ENCODE results near the gene SND1.

The SND1 gene

GRCh38 chr7:127884066-127884559 is 232.1 kb downstream of the SND1 start:
- in situ Hi-C loops (cut with MboI; ENCODE audit: low sequenced_read_pairs): no loop called here

- in situ Hi-C loops (cut with MboI; ENCODE audit: low sequenced_read_pairs): no loop called here
These were observed 233.3 kb downstream of the SND1 start for GRCh38 chr7:127885222-127885772.

- in situ Hi-C loops (cut with MboI; ENCODE audit: low sequenced_read_pairs): no loop called here
These were observed 233.8 kb downstream of the SND1 start for GRCh38 chr7:127885843-127886242.

- in situ Hi-C loops (cut with MboI; ENCODE audit: low sequenced_read_pairs): no loop called here
These were observed 234.3 kb downstream of the SND1 start for GRCh38 chr7:127886248-127886647.

- in situ Hi-C loops (cut with MboI; ENCODE audit: low sequenced_read_pairs): no loop called here
These were observed 235.1 kb downstream of the SND1 start for GRCh38 chr7:127887096-127887495.

GRCh38 chr7:127887631-127888030 is 235.6 kb downstream of the SND1 start:
- in situ Hi-C loops (cut with MboI; ENCODE audit: low sequenced_read_pairs): no loop called here

GRCh38 chr7:127888411-127888810 is 236.4 kb downstream of the SND1 start:
- in situ Hi-C loops (cut with MboI; ENCODE audit: low sequenced_read_pairs): no loop called here

- in situ Hi-C loops (cut with MboI; ENCODE audit: low sequenced_read_pairs): no loop called here
These were observed 236.8 kb downstream of the SND1 start for GRCh38 chr7:127888825-127889224.

GRCh38 chr7:127889677-127890076 is 237.7 kb downstream of the SND1 start:
- in situ Hi-C loops (cut with MboI; ENCODE audit: low sequenced_read_pairs): no loop called here

- in situ Hi-C loops (cut with MboI; ENCODE audit: low sequenced_read_pairs): no loop called here
These were observed 238.7 kb downstream of the SND1 start for GRCh38 chr7:127890726-127891125.

GRCh38 chr7:127891144-127891543 is 239.2 kb downstream of the SND1 start:
- in situ Hi-C loops (cut with MboI; ENCODE audit: low sequenced_read_pairs): no loop called here

GRCh38 chr7:127891854-127892438 is 240.0 kb downstream of the SND1 start:
- in situ Hi-C loops (cut with MboI; ENCODE audit: low sequenced_read_pairs): no loop called here

GRCh38 chr7:127892488-127893314 is 240.7 kb downstream of the SND1 start:
- in situ Hi-C loops (cut with MboI; ENCODE audit: low sequenced_read_pairs): no loop called here

GRCh38 chr7:127893547-127893946 is 241.6 kb downstream of the SND1 start:
- in situ Hi-C loops (cut with MboI; ENCODE audit: low sequenced_read_pairs): no loop called here

GRCh38 chr7:127894588-127894987 is 242.6 kb downstream of the SND1 start:
- in situ Hi-C loops (cut with MboI; ENCODE audit: low sequenced_read_pairs): no loop called here

- in situ Hi-C loops (cut with MboI; ENCODE audit: low sequenced_read_pairs): no loop called here
These were observed 243.4 kb downstream of the SND1 start for GRCh38 chr7:127895360-127895759.

GRCh38 chr7:127895814-127896280 is 243.9 kb downstream of the SND1 start:
- in situ Hi-C loops (cut with MboI; ENCODE audit: low sequenced_read_pairs): no loop called here

- in situ Hi-C loops (cut with MboI; ENCODE audit: low sequenced_read_pairs): no loop called here
These were observed 244.7 kb downstream of the SND1 start for GRCh38 chr7:127896659-127897058.

GRCh38 chr7:127897704-127898454 is 245.9 kb downstream of the SND1 start:
- in situ Hi-C loops (cut with MboI; ENCODE audit: low sequenced_read_pairs): no loop called here

GRCh38 chr7:127899411-127899810 is 247.4 kb downstream of the SND1 start:
- in situ Hi-C loops (cut with MboI; ENCODE audit: low sequenced_read_pairs): no loop called here

GRCh38 chr7:127900141-127900540 is 248.1 kb downstream of the SND1 start:
- in situ Hi-C loops (cut with MboI; ENCODE audit: low sequenced_read_pairs): no loop called here
